ENCODE data around the gene METTL22.

The METTL22 gene

DNA sequence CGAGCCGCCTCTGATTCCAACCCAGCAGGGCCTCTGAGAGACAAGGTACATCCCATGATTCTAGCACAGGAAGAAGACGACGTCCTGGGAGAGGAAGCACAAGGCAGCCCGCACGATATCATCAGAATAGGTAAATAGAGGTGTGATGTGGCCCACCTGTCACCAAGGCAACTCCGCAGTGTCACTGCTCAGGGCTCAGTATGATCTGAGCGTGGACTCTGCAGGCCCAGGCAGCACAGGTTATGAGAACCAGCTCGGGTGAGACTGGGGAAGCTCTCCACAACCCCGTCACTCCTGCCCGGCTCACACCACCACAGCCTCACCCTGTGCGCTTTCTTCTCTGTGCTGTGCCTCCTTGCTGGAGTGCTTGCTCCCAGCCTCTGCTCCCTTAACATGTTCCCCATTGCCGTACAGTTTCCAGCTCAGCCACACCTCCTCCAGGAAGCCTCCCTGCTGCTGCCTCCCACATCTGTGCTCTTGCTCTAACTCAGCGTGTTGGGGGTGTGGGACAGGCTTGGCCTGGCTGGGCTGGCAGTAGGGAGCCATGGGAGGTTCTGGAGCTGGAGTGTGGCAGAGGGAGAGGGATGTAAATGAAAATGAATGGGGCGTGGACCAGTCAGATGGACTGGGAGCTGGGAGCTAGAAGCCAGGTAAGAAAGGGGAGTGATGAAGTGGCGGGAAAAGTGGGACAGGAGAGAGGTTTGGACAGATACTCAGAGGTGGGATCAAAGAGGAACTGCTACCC is 7.7 kb downstream of the METTL22 start:
- TF ChIP-seq, protein P1, sequence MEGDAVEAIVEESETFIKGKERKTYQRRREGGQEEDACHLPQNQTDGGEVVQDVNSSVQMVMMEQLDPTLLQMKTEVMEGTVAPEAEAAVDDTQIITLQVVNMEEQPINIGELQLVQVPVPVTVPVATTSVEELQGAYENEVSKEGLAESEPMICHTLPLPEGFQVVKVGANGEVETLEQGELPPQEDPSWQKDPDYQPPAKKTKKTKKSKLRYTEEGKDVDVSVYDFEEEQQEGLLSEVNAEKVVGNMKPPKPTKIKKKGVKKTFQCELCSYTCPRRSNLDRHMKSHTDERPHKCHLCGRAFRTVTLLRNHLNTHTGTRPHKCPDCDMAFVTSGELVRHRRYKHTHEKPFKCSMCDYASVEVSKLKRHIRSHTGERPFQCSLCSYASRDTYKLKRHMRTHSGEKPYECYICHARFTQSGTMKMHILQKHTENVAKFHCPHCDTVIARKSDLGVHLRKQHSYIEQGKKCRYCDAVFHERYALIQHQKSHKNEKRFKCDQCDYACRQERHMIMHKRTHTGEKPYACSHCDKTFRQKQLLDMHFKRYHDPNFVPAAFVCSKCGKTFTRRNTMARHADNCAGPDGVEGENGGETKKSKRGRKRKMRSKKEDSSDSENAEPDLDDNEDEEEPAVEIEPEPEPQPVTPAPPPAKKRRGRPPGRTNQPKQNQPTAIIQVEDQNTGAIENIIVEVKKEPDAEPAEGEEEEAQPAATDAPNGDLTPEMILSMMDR (IDR thresholded peaks at IDR 0.05; ENCODE audit: low read depth, low read length, missing control alignments): no peak

DNA sequence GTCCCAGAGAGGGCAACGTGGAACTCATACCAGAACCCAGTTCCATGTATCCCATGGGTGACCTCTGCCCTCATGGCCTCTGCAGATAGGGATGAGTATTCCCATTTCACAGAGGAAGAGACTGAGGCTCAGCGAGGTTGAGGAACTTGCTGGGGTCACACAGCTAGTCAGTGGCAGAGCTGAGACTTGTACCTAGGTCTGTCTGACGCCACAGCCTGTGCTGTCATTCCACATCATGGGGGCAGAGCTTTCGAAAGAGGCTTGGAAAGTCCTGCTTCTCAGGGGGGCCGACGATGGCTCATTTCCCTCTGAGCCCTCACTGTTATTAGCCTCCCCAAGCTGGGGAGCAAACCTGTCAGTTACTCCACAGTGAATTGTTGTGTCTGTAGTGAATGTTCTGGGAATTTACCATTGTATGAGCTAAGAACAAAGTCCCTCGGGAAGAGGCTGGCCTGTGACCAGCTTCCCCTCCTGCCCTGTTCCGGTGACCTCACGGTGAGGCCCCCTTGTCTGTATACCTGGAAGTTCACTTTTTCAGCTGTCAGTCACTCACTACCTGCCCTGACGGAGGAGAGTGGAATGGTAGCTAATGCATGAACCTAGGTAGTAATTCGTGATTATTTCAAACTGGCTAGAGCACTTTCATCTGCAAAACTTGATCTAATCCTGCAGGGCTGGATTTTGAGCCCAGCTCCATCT is 8.9 kb downstream of the METTL22 start:
- DNase-seq (ENCODE audit: low read depth): no peak
- in situ Hi-C loops (cut with HindIII; ENCODE audit: low sequenced_read_pairs): no loop called here
- TF ChIP-seq, protein P1 (IDR thresholded peaks at IDR 0.05; ENCODE audit: low read depth, low read length, missing control alignments): no peak
- H3K4me3 ChIP-seq (ENCODE audit: low read depth, low read length): no peak overlapping the region

More for the DNA sequence above, 7.7 kb downstream of the METTL22 start:
- no peak overlapping the region for H3K4me3 ChIP-seq (ENCODE audit: low read depth, low read length)
- in situ Hi-C loops (cut with HindIII; ENCODE audit: low sequenced_read_pairs): no loop called here
- DNase-seq (ENCODE audit: low read depth): no peak

DNA sequence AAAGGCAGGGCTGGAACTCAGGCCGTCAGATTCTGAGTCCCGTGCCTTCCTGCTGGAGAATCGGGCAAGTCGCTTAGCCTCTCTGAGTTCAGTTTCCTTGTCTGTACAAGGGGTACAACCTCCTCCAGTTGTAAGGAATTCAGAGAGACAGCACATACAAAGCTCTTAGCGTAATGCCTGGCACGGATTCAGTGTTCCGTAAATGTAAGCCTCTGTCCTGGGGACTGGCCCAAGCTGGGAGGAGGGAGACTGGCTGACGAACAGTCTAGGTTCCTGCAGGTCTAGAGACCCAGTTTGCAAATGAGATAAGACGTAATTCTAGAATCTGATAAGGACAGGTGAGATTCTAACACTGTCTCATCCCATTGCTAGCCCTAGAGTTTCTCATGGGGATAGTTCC is 9.9 kb downstream of the METTL22 start:
- in situ Hi-C loops (cut with HindIII; ENCODE audit: low sequenced_read_pairs): no loop called here
- no peak overlapping the region for H3K4me3 ChIP-seq (ENCODE audit: low read depth, low read length)
- DNase-seq (ENCODE audit: low read depth): no peak

DNA sequence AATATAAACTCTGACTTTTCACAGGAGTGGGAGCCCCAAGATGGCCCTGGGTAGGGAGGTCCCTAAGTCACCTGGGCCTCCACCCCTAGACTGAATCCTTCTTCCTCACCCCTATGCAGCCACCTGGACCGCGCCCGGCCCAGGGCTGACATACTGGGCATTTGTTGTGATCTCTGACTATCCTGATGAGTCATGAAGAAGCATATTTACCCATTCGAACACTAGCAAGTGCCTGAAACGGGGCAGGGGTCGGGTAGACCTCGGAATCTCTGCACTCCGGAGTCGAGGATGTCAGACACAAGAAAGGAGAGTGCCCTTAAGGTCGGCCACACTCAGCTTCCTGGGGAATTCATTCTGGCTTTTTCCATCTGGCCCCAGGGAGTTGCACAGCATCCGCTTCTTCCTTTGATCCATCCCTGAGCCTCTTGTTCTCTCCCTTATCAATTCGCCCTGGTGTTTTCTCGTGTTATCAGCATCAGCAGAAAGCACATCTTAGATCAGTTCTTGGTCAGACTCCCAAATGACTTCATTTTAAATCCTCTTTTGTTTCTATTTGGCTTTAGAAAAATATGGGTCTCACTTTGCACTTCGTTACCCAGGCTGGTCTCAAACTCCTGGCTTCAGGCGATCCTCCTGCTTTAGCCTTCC is 10.4 kb downstream of the METTL22 start:
- in situ Hi-C loops (cut with HindIII; ENCODE audit: low sequenced_read_pairs): no loop called here
- TF ChIP-seq, protein P1 (IDR thresholded peaks at IDR 0.05; ENCODE audit: low read depth, low read length, missing control alignments): no peak
- no peak for DNase-seq (ENCODE audit: low read depth)
- H3K4me3 ChIP-seq (ENCODE audit: low read depth, low read length): no peak overlapping the region

More for the DNA sequence above, 9.9 kb downstream of the METTL22 start:
- TF ChIP-seq, protein P1 (IDR thresholded peaks at IDR 0.05; ENCODE audit: low read depth, low read length, missing control alignments): no peak

DNA sequence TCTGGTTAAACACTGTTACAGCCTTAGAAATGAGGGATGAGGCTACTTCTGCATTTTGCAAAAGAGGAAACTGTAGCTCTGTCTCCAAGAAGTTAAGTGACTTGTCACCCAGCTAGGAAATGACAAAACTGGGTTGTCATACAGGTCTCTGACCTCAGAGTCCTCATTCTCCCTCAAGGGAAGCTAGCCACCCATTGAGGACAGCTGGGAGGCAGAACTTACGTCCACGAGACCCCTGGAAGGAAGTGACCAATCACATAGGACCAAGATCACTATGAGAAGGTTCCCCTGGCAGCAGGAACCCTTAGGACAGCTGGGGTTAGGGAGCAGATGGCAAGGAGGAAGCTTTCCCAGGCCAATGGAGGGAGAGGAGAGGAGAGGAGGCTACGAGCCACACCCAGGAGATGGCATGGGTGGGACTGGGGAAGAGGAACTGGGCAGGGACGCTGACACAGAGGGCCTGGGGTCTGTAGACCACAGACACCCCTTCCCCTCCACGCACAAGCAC is 11.2 kb downstream of the METTL22 start:
- in situ Hi-C loops (cut with HindIII; ENCODE audit: low sequenced_read_pairs): no loop called here
- DNase-seq (ENCODE audit: low read depth): no peak
- TF ChIP-seq, protein P1 (IDR thresholded peaks at IDR 0.05; ENCODE audit: low read depth, low read length, missing control alignments): no peak
- H3K4me3 ChIP-seq (ENCODE audit: low read depth, low read length): no peak overlapping the region

DNA sequence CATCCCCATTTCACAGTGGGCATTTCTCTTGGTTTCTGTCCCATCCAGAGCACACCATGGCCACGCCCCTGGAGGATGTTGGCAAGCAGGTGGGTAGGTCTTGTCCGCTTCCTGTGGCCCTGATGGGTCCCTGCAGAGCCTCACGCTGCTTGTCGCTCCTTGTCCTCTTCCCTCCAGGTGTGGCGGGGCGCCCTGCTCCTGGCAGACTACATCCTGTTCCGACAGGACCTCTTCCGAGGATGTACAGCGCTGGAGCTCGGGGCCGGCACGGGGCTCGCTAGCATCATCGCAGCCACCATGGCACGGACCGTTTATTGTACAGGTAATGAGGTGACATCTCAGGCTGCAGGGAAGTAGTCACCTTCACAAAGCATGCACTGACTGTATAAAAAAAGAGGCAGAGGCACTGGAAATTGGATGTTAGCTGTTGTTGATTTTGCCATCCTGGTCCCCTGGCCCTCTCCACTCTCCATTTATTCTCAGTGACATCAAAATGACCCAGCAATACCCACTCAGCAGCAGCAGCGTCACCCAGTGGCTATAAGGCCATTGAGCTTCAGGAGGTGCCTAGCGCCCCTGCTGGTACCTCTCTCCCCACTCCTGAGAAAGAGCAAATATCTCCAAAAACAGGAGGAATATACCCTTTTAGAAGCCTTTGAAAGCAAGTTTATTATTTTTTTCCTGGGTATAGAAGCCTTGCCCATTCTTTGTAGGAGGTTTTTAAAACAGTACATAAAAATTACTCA is 13.7 kb downstream of the METTL22 start:
- no peak overlapping the region for H3K4me3 ChIP-seq (ENCODE audit: low read depth, low read length)
- in situ Hi-C loops (cut with HindIII; ENCODE audit: low sequenced_read_pairs): loop anchor here (5.0 kb wide), 1 partner anchor 68 kb away; no protein-coding TSS in a partner anchor
- TF ChIP-seq, protein P1 (IDR thresholded peaks at IDR 0.05; ENCODE audit: low read depth, low read length, missing control alignments): peak; percentile 90
- DNase-seq (ENCODE audit: low read depth): no peak

Data from astrocyte of the cerebellum (primary cell).